ENCODE data around the gene SPATS2.

Gene SPATS2

DNA sequence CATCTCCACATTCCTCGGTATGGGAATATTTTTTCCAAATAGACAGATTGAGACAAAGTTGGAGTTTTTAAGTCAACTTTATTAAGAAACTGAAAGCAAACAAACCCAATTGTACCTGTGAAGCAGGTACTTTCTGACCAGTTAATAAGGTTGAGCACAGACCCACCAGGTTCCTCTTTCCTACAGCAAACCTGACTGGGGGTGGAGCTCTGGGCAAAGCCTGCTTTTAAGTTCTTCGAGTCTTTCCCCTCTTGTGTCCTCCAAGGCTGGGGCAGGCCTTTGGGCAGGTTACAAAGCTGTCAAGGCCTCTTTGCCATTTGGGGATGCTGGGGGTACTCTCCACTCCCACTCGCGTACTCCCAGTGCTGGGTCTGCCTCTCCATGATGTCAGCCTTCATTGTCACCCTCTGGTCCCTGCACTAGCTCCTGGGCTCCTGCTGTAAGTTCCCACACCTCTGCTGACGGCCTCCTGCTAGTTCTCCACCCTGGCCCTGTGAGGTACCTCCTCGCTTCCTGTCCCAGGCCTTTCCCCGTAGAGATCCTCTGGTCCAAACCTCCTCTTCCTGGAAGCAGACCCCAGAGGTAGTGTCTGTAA is 174.7 kb downstream of the SPATS2 start:
- peaks cover 4% of the 10 kb centered on the region for H3K4me1 ChIP-seq (ENCODE audit: control insufficient read depth, insufficient read depth, low read length)
- no peak overlapping the region for H3K9ac ChIP-seq (ENCODE audit: low read depth, low read length)
- H3K27me3 ChIP-seq (ENCODE audit: control insufficient read depth, insufficient read depth, low read length), result peaks cover 88% of the 10 kb centered on the region
- H3K9me3 ChIP-seq (ENCODE audit: control insufficient read depth, insufficient read depth, low read length), result no peaks in the 10 kb centered on the region
- H3K4me3 ChIP-seq (ENCODE audit: low read depth, low read length), result no peak overlapping the region
- H3K36me3 ChIP-seq (ENCODE audit: control insufficient read depth, insufficient read depth, low read length), result no peaks in the 10 kb centered on the region

DNA sequence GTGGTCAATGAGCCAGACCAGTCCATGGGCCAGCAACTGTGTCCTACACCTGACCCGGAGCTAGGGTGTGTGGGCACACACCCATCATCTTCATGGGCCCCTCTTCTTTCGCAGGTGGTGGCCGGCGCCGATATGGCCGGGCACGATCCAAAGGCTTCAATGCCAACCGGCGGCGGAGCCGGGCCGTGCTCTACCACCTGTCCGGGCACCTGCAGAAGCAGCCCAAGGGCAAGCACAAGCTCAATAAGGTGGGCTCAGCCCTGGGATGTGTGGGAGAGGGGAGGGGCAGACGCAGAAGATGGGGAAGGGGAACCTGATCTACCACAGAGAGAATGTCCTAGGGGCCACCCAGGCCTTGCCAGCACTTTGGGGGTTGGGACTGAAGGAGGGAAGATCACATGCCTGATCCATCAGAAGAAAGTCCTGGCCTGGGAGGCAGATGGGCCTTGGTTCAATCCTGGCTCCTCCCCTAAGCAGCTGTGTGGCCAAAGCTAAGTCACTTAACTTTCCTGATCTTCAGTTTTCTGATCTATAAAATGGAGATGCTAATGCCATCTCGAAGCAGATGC is 175.4 kb downstream of the SPATS2 start:
- no peaks in the 10 kb centered on the region for H3K36me3 ChIP-seq (ENCODE audit: control insufficient read depth, insufficient read depth, low read length)
- peaks cover 2% of the 10 kb centered on the region for H3K4me1 ChIP-seq (ENCODE audit: control insufficient read depth, insufficient read depth, low read length)
- no peaks in the 10 kb centered on the region for H3K9me3 ChIP-seq (ENCODE audit: control insufficient read depth, insufficient read depth, low read length)
- H3K27me3 ChIP-seq (ENCODE audit: control insufficient read depth, insufficient read depth, low read length), result peaks cover 88% of the 10 kb centered on the region
- H3K4me3 ChIP-seq (ENCODE audit: low read depth, low read length), result no peak overlapping the region
- no peak overlapping the region for H3K9ac ChIP-seq (ENCODE audit: low read depth, low read length)

DNA sequence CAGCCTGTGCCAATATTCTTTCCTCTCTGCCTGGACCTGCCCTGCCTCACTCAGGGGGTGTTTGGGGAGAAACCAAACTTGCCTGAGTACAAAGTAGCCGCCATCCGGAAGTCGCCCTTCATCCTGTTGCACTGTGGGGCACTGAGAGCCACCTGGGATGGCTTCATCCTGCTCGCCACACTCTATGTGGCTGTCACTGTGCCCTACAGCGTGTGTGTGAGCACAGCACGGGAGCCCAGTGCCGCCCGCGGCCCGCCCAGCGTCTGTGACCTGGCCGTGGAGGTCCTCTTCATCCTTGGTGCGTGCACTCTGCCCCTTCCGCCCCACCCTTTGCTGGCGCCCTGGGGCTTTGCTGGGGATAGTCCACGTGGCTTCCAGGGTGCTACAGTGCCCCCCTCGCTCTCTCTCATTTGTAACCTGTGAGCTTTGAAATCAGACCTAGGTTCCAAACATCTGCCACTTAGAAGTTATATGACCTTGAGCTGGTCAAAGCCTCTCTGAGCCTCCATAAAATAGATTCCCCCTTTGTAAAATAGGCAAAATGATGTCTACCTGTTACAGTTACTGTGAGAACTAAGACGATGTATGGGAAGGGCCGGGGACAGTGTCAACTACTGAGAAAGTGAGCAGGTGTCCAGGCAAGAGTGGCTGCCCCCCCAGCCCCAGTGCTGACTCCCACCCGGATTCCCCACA is 176.1 kb downstream of the SPATS2 start:
- H3K9ac ChIP-seq (ENCODE audit: low read depth, low read length), result no peak overlapping the region
- peaks cover 2% of the 10 kb centered on the region for H3K4me1 ChIP-seq (ENCODE audit: control insufficient read depth, insufficient read depth, low read length)
- H3K4me3 ChIP-seq (ENCODE audit: low read depth, low read length), result peak overlapping the region; percentile 50
- no peaks in the 10 kb centered on the region for H3K36me3 ChIP-seq (ENCODE audit: control insufficient read depth, insufficient read depth, low read length)
- peaks cover 88% of the 10 kb centered on the region for H3K27me3 ChIP-seq (ENCODE audit: control insufficient read depth, insufficient read depth, low read length)
- no peaks in the 10 kb centered on the region for H3K9me3 ChIP-seq (ENCODE audit: control insufficient read depth, insufficient read depth, low read length)

DNA sequence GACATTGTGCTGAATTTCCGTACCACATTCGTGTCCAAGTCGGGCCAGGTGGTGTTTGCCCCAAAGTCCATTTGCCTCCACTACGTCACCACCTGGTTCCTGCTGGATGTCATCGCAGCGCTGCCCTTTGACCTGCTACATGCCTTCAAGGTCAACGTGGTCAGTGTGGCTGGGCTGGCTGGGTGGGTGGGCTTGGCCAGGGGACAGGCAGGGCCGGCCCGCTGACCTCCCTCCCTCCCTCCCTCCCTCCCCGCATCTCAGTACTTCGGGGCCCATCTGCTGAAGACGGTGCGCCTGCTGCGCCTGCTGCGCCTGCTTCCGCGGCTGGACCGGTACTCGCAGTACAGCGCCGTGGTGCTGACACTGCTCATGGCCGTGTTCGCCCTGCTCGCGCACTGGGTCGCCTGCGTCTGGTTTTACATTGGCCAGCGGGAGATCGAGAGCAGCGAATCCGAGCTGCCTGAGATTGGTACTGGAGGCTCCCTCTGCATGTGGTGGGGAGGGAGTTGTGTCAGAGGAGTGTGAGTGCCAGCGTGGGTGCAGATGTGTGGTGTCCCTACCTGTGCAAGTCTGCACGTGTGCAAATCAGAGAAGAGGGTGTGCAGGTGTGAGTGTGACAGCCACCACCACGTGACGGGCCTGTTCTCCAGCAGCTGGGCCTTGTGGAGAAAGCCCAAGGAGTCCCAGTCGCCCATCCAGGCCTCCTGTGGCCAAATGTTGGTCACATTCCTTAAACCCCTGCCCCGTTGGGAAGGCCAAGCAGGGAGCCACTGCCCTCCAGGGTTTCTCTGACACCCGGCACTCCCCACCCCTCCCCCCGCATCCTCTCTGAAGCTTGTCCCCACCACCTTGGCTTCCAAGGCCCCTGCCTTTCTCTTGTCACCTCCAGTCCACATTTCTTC is 176.9 kb downstream of the SPATS2 start:
- no peak overlapping the region for H3K9ac ChIP-seq (ENCODE audit: low read depth, low read length)
- peaks cover 94% of the 10 kb centered on the region for H3K27me3 ChIP-seq (ENCODE audit: control insufficient read depth, insufficient read depth, low read length)
- peaks cover 2% of the 10 kb centered on the region for H3K4me1 ChIP-seq (ENCODE audit: control insufficient read depth, insufficient read depth, low read length)
- H3K9me3 ChIP-seq (ENCODE audit: control insufficient read depth, insufficient read depth, low read length), result no peaks in the 10 kb centered on the region
- H3K4me3 ChIP-seq (ENCODE audit: low read depth, low read length), result peak overlapping the region; percentile 50
- no peaks in the 10 kb centered on the region for H3K36me3 ChIP-seq (ENCODE audit: control insufficient read depth, insufficient read depth, low read length)

DNA sequence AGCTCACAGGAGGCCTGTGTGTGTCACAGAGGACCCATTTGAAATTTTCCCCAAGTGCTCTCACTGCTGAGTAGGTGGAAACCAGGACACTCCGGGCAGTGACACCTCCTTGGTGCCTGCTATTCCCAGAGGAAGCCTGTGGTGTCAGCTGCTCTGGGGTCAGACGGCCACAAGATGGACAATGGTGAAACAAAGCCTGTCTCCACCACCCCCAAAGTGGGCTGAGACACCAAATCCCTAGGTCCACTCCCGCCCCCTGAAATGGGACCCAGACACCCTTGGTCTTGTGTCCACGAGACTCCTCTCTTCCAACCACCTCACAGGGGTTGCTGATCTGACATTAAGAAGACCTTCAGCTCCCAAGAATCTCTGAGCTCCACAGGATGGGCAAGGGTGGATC is 178.6 kb downstream of the SPATS2 start:
- peaks cover 93% of the 10 kb centered on the region for H3K27me3 ChIP-seq (ENCODE audit: control insufficient read depth, insufficient read depth, low read length)

DNA sequence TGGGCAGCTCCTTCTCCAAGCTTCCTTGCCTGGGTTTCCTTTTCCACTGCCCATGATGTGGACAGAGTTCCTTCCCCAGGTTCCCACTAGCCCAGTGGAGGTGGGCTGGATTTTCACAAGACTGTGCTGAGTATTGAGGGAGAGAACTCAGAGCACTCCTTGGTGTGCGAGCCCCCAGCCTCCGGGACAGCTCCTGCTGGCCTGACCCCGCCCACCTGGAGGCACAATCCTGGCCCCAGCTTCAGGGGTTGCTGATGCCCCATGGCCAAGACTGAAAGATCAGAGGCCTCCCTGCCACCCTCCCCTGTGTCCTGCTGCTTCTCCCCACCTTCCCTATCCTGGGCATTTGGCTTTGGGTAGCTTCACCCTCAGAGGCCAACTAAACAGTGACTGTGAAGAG is 179.2 kb downstream of the SPATS2 start:
- H3K27me3 ChIP-seq (ENCODE audit: control insufficient read depth, insufficient read depth, low read length), result peaks cover 88% of the 10 kb centered on the region
- no peak overlapping the region for H3K9ac ChIP-seq (ENCODE audit: low read depth, low read length)
- H3K36me3 ChIP-seq (ENCODE audit: control insufficient read depth, insufficient read depth, low read length), result no peaks in the 10 kb centered on the region

More for the DNA sequence above, 178.6 kb downstream of the SPATS2 start:
- peaks cover 2% of the 10 kb centered on the region for H3K4me1 ChIP-seq (ENCODE audit: control insufficient read depth, insufficient read depth, low read length)
- no peaks in the 10 kb centered on the region for H3K36me3 ChIP-seq (ENCODE audit: control insufficient read depth, insufficient read depth, low read length)
- no peak overlapping the region for H3K9ac ChIP-seq (ENCODE audit: low read depth, low read length)
- no peaks in the 10 kb centered on the region for H3K9me3 ChIP-seq (ENCODE audit: control insufficient read depth, insufficient read depth, low read length)
- H3K4me3 ChIP-seq (ENCODE audit: low read depth, low read length), result no peak overlapping the region

DNA sequence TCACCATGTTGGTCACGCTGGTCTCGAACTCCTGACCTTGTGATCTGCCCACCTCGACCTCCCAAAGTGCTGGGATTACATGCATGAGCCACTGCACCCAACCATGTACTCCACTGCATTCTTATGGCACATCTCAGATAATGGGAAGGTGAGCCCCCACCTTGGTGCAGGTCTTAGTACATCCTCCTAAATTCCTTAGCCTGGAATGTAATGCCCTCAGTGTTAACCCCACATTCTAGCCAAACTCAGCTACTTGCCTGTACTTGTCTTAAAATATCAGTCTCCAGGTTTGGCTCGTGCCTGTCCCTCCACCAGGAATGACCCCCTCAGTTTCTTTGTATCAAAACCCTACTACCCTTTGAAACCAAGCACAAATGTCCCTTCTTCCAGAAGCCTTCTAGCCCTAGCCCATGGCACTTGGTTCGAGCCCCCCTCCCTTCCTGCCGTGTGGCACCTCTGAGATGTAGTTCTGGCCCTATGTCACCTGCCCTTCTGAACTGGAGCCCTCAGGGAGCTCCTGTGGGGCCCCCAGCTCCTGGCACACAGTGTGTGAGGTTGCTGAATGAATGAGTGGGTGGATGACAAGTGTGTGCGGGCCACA is 179.9 kb downstream of the SPATS2 start:
- Histone ChIP-seq H3K4me3 (ENCODE audit: low read depth, low read length) (no peak overlapping the region), H3K4me1 (ENCODE audit: control insufficient read depth, insufficient read depth, low read length) (peaks cover 2% of the 10 kb centered on the region), H3K27me3 (ENCODE audit: control insufficient read depth, insufficient read depth, low read length) (peaks cover 88% of the 10 kb centered on the region), H3K9me3 (ENCODE audit: control insufficient read depth, insufficient read depth, low read length) (no peaks in the 10 kb centered on the region), H3K9ac (ENCODE audit: low read depth, low read length) (no peak overlapping the region), H3K36me3 (ENCODE audit: control insufficient read depth, insufficient read depth, low read length) (no peaks in the 10 kb centered on the region)

More for the DNA sequence above, 179.2 kb downstream of the SPATS2 start:
- Histone ChIP-seq H3K9me3 (ENCODE audit: control insufficient read depth, insufficient read depth, low read length) (no peaks in the 10 kb centered on the region), H3K4me1 (ENCODE audit: control insufficient read depth, insufficient read depth, low read length) (peaks cover 2% of the 10 kb centered on the region), H3K4me3 (ENCODE audit: low read depth, low read length) (no peak overlapping the region)

DNA sequence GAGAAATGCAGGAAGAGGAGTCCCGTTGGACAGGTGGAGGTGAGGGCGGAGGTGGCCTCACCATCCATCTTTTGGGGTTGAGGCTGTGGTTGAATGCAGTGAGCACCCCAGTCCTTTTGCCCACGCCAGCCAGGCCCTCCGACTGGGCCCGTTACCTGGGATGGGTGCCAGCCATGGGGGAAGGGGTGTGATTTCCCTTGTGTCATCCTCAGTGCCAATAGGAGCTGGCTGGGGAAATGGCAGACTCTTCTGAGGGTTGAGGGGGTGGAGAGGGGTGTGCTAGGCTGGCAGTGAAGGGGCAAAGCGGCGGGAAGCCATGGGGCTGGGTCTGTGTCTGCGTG is 181.2 kb downstream of the SPATS2 start:
- H3K4me3 ChIP-seq (ENCODE audit: low read depth, low read length), result peak overlapping the region; percentile 49
- H3K27me3 ChIP-seq (ENCODE audit: control insufficient read depth, insufficient read depth, low read length), result peaks cover 83% of the 10 kb centered on the region

DNA sequence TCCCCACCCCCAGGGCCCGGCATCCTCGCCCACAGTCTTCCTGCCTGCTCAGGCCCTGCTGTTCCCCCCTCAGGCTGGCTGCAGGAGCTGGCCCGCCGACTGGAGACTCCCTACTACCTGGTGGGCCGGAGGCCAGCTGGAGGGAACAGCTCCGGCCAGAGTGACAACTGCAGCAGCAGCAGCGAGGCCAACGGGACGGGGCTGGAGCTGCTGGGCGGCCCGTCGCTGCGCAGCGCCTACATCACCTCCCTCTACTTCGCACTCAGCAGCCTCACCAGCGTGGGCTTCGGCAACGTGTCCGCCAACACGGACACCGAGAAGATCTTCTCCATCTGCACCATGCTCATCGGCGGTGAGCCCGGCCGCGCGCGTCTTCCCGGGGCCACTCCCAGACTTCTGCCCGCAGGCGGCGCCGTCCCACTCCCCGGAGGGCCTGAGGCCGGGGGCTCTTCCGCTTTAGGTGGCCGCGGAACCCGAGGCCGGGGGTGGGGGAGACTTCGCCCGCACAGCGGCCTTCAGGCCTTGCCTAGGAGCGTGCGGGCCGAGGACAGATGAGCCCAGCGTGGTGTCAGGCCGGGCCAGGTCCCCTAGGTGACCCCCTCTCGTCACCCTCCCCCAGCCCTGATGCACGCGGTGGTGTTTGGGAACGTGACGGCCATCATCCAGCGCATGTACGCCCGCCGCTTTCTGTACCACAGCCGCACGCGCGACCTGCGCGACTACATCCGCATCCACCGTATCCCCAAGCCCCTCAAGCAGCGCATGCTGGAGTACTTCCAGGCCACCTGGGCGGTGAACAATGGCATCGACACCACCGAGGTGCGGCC is 181.8 kb downstream of the SPATS2 start:
- peaks cover 78% of the 10 kb centered on the region for H3K27me3 ChIP-seq (ENCODE audit: control insufficient read depth, insufficient read depth, low read length)
- peak overlapping the region; percentile 49 for H3K4me3 ChIP-seq (ENCODE audit: low read depth, low read length)

More for the DNA sequence above, 181.2 kb downstream of the SPATS2 start:
- H3K4me1 ChIP-seq (ENCODE audit: control insufficient read depth, insufficient read depth, low read length), result peaks cover 2% of the 10 kb centered on the region
- H3K9ac ChIP-seq (ENCODE audit: low read depth, low read length), result no peak overlapping the region
- H3K9me3 ChIP-seq (ENCODE audit: control insufficient read depth, insufficient read depth, low read length), result no peaks in the 10 kb centered on the region
- no peaks in the 10 kb centered on the region for H3K36me3 ChIP-seq (ENCODE audit: control insufficient read depth, insufficient read depth, low read length)

DNA sequence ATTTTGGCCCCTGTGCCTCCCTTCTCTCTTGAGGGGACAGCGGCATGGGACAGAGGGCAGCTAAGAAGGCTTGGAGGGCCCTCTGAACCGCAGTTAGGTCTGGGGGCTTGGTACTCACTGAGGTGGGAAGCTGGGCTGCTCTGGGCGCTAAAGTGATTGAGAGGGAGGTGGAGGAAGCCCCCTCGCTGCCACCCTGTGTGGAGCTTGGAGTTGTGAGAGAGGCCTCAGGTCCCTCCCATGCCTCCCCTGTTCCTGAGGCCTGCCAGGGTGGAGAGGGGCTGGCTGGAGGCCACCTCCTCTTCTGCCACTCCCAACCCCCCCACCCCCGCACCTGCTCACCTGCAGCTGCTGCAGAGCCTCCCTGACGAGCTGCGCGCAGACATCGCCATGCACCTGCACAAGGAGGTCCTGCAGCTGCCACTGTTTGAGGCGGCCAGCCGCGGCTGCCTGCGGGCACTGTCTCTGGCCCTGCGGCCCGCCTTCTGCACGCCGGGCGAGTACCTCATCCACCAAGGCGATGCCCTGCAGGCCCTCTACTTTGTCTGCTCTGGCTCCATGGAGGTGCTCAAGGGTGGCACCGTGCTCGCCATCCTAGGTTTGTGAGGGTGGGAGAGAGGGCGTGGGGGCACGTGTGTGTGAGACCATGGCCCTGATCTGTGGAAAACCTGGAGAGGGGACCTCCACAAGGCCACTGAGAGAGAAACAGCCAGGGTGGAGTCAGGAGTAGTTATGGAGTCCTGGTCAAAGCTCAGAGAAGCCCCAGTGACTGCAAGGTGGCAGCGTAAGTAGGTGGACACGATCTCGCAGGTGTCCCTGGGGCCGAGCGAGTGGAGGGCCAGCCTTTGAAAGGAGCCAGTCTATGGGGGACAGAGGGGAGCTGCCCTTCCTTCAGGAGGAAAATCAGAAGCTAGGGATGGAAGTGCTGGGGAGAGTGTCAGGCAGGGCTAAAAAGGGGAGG is 182.8 kb downstream of the SPATS2 start:
- Histone ChIP-seq H3K4me1 (ENCODE audit: control insufficient read depth, insufficient read depth, low read length) (no peaks in the 10 kb centered on the region), H3K36me3 (ENCODE audit: control insufficient read depth, insufficient read depth, low read length) (no peaks in the 10 kb centered on the region), H3K4me3 (ENCODE audit: low read depth, low read length) (peak overlapping the region; percentile 49), H3K27me3 (ENCODE audit: control insufficient read depth, insufficient read depth, low read length) (peaks cover 69% of the 10 kb centered on the region), H3K9ac (ENCODE audit: low read depth, low read length) (no peak overlapping the region), H3K9me3 (ENCODE audit: control insufficient read depth, insufficient read depth, low read length) (no peaks in the 10 kb centered on the region)

More for the DNA sequence above, 181.8 kb downstream of the SPATS2 start:
- Histone ChIP-seq H3K9me3 (ENCODE audit: control insufficient read depth, insufficient read depth, low read length) (no peaks in the 10 kb centered on the region), H3K36me3 (ENCODE audit: control insufficient read depth, insufficient read depth, low read length) (no peaks in the 10 kb centered on the region), H3K4me1 (ENCODE audit: control insufficient read depth, insufficient read depth, low read length) (peaks cover 2% of the 10 kb centered on the region), H3K9ac (ENCODE audit: low read depth, low read length) (no peak overlapping the region)
